HG03342 (cell line): ENCODE measurements around the gene NAXD.
"Not testable (repeated sequence)": the region's sequence is repeated elsewhere in the genome, so short reads cannot be mapped to it uniquely, and the experiment has no call there.

Experiments used
- ATAC-seq: cut with Tn5 transposase; IDR thresholded peaks from one replicate; pipeline ENCODE4 v1.9.1; 2021; ENCODE audit warnings: mild to moderate bottlenecking, moderate library complexity; ENCODE audit not compliant: unreplicated experiment

Gene NAXD

DNA sequence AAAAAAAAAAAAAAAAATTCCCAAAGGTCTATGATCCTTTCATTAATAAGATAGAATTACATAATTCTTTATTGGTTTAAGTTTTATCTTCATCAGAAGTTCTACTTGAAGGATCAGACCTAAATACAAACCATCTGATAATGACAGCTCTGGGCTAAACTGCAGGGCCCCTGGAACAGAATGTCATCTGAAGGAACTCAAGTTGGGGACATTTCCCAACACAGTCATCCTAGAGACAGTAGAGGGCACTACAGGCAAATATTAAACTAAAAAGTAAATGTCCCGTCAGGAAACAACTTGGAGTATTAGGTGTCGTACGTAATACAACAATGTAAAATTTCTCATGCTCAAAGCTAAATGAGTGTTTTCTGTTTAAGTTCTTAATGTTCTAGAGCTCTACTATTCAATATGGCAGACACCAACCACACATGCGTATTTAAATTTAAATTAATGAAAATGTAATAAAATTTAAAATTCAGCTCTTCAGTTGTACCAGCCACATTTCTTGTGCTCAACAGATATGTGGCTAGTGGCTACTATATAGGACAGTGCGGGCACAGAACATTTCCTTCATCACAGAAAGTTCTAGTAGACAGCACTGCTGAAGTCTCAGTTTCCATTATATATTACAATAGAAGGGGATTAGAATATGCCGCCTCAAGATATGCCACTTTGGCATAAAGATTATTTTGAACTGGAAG, 21.8 kb upstream of the NAXD start:
- peak; percentile 87 for ATAC-seq

- no peak for ATAC-seq
Observed at GRCh38 chr13:110597041-110597689, 18.2 kb upstream of the NAXD start.

DNA sequence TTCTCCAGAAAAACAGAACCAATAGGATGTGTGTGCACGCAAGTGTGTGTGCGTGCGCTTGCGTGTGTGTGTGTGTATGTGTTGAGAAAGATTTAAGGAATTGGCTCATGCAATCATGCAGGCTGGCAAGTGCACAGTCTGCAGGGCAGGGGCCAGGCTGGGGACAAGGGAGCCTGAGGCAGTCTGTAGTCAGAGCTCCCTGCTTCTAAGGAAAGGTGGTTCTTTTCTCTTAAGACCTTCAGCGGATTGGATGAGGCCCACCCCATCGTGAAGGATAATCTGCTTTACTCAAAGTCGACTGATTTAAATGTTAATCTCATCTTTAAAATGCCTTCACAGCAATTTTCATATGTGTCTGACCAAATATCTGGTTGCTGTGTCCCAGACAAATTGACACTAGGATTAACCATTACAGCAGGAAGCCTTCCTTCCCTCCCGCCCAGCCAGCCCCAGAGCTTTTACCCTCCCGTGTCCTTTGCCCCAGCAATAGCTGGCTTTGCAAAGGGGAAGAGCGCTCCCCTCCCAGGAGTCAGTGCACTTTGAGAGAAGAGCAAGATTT, 15.0 kb upstream of the NAXD start:
- no peak for ATAC-seq

GRCh38 chr13:110600980-110601379, 14.4 kb upstream of the NAXD start:
- ATAC-seq, result no peak

GRCh38 chr13:110605132-110605531, 10.2 kb upstream of the NAXD start:
- no peak for ATAC-seq

- not testable (repeated sequence) for ATAC-seq
Observed at GRCh38 chr13:110606281-110606680, 9.1 kb upstream of the NAXD start.

DNA sequence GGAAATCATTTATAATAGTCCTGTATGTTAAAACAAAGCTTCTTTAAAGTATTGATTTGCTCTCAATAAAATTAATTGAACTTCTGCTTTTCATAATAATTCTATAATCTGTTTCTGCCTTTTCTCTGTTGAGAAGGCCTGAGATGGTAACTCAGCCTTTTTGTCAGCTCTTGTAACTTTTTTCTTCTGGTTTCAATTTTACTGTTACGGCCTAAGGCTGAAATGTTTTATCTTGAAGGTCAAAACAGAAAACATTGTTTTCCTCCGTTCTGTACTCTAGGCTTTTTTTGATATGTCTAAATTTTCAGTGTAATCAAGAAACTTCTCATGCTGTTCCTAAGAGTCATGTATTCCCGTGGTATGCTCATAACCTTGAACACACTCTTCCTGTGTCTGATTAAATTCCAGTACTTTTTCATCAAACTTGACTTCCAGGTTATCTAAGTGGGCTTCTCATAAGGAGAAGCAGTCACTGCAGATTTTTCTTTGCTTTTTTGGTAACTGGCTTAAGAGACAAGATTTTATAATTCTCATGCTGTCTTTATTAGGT, 7.6 kb upstream of the NAXD start:
- ATAC-seq, result no peak

DNA sequence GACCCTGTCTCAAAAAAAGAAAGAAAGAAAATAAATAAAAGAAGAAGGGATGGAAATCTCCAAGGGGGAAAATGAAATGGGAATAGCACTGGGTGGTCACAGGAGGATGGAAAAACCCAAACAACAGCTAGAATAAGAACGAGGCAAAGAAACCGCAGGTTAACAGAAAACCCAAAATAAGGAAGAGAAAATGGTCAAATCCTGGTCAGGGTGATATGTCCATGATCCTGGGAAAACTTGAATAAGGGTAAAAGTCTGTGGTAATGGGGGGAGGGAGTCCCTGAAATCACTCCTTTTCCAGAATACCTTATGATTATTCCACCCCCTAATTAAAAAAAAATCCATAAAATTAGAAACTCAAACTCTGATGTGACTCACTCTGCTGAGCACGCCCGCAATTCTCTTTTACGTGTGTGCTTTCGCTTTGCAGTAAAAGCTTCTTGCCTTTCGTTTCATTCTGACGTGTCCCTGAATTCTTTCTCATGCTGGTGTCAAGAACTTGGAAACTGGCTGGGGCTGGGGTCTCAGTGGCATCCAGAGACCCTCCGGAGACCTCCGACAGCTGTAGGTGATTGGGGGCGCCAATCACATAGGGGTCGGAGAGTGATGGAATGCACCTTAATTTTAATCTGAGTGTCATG, 4.3 kb upstream of the NAXD start:
- ATAC-seq, result peak; percentile 32

DNA sequence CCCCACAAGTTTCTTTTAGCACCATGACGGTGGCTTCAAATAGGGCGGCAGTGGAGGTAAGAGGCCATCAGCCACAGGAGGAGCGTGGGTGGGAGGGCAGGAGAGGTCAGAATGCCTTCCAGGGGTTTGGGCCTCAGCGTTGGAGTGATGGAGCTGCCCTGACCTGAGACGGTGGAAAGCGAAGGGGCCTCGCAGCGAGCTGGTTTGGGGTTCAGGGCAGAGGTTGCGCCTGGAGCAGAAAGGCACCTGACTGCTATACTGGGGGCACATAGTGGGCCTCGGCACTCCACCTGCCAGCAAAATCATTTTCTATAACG, 382 bp upstream of the NAXD start:
- ATAC-seq, result no peak

DNA sequence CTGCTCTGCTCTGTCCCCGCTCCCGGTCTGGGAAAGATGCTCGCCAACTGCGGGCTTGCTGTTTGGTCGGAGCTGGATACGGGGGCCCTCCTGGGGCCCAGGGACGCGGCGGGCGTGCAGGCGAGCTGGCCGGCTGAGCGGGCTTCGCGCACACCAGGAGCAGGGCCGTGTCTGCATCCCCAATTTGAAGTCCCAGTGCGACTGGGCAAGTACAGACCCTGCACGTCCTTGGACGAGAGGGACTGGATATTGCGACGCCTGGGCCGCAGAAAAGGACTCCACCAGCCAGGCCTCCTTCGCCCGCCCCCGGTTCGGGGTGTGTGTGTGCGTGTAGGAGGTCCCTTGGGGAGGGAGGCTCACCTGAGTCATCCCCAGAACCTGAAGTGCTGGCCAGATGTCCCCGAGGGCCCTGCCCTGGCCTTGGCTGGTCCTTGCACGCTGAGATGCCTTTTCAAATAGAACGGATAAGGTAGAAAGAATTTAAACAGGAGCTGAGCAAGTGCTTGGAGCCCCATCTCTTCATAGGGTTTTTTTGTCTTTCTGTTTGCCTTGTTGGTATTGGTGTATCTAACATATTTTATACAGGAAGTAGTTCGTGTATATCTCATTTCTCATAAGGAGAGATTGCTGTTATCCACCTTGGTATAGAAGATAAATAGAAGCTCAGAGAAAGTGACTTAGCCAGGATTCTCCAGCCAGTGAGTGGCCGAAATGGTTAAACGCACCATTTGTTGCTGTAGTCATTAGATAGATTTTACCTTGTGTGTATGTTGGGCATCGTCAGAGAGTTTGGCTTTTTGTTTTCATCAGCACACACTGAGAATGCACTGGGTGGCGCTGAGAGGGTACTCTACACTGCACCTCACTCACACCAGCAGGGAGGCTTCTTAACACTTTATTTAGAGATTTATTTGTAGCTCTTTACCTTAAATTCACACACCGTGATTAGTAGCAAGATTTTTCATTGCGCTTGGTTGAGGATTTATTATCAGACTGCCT, 1.1 kb downstream of the NAXD start:
- peak; percentile 44 for ATAC-seq

- ATAC-seq, result no peak
Observed at GRCh38 chr13:110617321-110618072, 2.2 kb downstream of the NAXD start.

GRCh38 chr13:110618167-110618566, 2.8 kb downstream of the NAXD start:
- ATAC-seq, result no peak

GRCh38 chr13:110618780-110619179, 3.4 kb downstream of the NAXD start:
- ATAC-seq, result no peak

DNA sequence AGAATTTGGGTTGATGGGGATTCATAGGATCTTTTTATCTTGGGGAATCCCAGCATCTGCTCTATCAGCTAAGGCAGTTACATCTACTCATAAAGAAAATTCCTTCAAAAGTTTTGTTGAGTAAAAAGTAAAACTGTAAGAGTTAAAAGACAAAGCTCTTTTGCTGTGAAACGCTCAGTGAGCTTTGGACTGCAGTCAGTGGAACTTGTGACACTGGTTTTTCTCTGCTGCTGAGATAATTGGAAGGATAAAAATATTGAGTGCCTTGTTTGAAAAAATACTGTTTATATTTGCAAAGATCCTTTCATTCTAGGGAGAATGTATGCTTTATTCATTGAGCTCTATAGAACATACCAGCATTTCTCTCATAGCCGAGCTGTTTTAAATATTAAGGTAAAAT, 5.3 kb downstream of the NAXD start:
- no peak for ATAC-seq

- no peak for ATAC-seq
Observed at GRCh38 chr13:110624766-110625756, 9.7 kb downstream of the NAXD start.

GRCh38 chr13:110625771-110626321, 10.5 kb downstream of the NAXD start:
- ATAC-seq, result no peak

- no peak for ATAC-seq
Observed at GRCh38 chr13:110626521-110626920, 11.2 kb downstream of the NAXD start.

- ATAC-seq, result no peak
Observed at GRCh38 chr13:110627351-110627750, 12.0 kb downstream of the NAXD start.
